Glutamatergic neuron (in vitro differentiated cells): Measurements from ENCODE around the gene CPXM2. TPM values are rescaled to one million over a fixed set of nuclear protein-coding genes. Genes with fewer than 3 reads are reported as not detected.

Source experiments
- DNase-seq: peaks from one replicate; pipeline ENCODE4 v3.0.0; 2022
- H3K27ac Mint-ChIP-seq: one replicate; pipeline ENCODE4 v1.8.0; 2020; ENCODE audit warnings: mild to moderate bottlenecking, mixed read lengths, inconsistent platforms; ENCODE audit not compliant: unreplicated experiment
- H3K27me3 Mint-ChIP-seq: one replicate; pipeline ENCODE4 v1.8.0; 2020; ENCODE audit warnings: mild to moderate bottlenecking, moderate library complexity, mixed read lengths, inconsistent platforms; ENCODE audit not compliant: unreplicated experiment
- H3K36me3 Mint-ChIP-seq: one replicate; pipeline ENCODE4 v1.8.0; 2020; ENCODE audit warnings: mild to moderate bottlenecking, mixed read lengths, inconsistent platforms; ENCODE audit not compliant: unreplicated experiment
- H3K4me1 Mint-ChIP-seq: one replicate; pipeline ENCODE4 v1.8.0; 2020; ENCODE audit warnings: mild to moderate bottlenecking, low read depth, mixed read lengths, inconsistent platforms; ENCODE audit not compliant: unreplicated experiment
- H3K4me3 Mint-ChIP-seq: one replicate; pipeline ENCODE4 v1.8.0; 2020; ENCODE audit warnings: mild to moderate bottlenecking, mixed read lengths, inconsistent platforms; ENCODE audit not compliant: unreplicated experiment
- H3K9me3 Mint-ChIP-seq: one replicate; pipeline ENCODE4 v1.8.0; 2020; ENCODE audit warnings: mild to moderate bottlenecking, moderate library complexity, mixed read lengths, inconsistent platforms; ENCODE audit not compliant: unreplicated experiment
- CTCF ChIP-seq: fragments of 200-600 bp; sonication (generic); IDR thresholded peaks from one replicate; pipeline ENCODE4 v1.5.0; 2021; ENCODE audit not compliant: partially characterized antibody, unreplicated experiment
- total RNA-seq: library from RNA; stranded (reverse); fragmentation: NEBNext Ultra II Directional; extraction: Animal tissue kit (Norgen Biotek cat#: 25700); gene quantifications from one replicate; pipeline ENCODE4 v1.2.1, GENCODE V29; 2021; ENCODE audit not compliant: unreplicated experiment

Gene CPXM2
- total RNA-seq, 1 donor from 2014 or later = not detected

GRCh38 chr10:123935680-123936079 is 44.1 kb upstream of the CPXM2 start:
- Mint-ChIP-seq H3K9me3 (peaks cover 5% of the 10 kb centered on the region), H3K27me3 (peaks cover 5% of the 10 kb centered on the region), H3K27ac (no peak overlapping the region), H3K4me3 (no peak overlapping the region), H3K4me1 (no peaks in the 10 kb centered on the region), H3K36me3 (peaks cover 11% of the 10 kb centered on the region)
- TF ChIP-seq CTCF = no peak
- DNase-seq = no peak

GRCh38 chr10:123934846-123935245 is 43.2 kb upstream of the CPXM2 start:
- DNase-seq = no peak
- Mint-ChIP-seq H3K36me3 (peaks cover 11% of the 10 kb centered on the region), H3K4me1 (no peaks in the 10 kb centered on the region), H3K4me3 (no peak overlapping the region), H3K27ac (no peak overlapping the region), H3K9me3 (peaks cover 5% of the 10 kb centered on the region), H3K27me3 (peaks cover 5% of the 10 kb centered on the region)
- no peak for TF ChIP-seq CTCF

GRCh38 chr10:123930340-123931001 is 38.9 kb upstream of the CPXM2 start:
- H3K27ac Mint-ChIP-seq = no peak overlapping the region
- TF ChIP-seq CTCF = no peak
- H3K27me3 Mint-ChIP-seq = peaks cover 4% of the 10 kb centered on the region
- H3K4me3 Mint-ChIP-seq = no peak overlapping the region
- no peak for DNase-seq
- H3K4me1 Mint-ChIP-seq = no peaks in the 10 kb centered on the region
- H3K36me3 Mint-ChIP-seq = peaks cover 9% of the 10 kb centered on the region
- H3K9me3 Mint-ChIP-seq = peaks cover 4% of the 10 kb centered on the region

GRCh38 chr10:123929791-123930190 is 38.2 kb upstream of the CPXM2 start:
- TF ChIP-seq CTCF = no peak
- peaks cover 4% of the 10 kb centered on the region for H3K27me3 Mint-ChIP-seq
- no peaks in the 10 kb centered on the region for H3K4me1 Mint-ChIP-seq
- H3K4me3 Mint-ChIP-seq = no peak overlapping the region
- DNase-seq = no peak
- peaks cover 6% of the 10 kb centered on the region for H3K36me3 Mint-ChIP-seq
- H3K27ac Mint-ChIP-seq = no peak overlapping the region
- H3K9me3 Mint-ChIP-seq = peaks cover 4% of the 10 kb centered on the region

- no peak overlapping the region for H3K4me3 Mint-ChIP-seq
- H3K9me3 Mint-ChIP-seq = peaks cover 4% of the 10 kb centered on the region
- H3K27ac Mint-ChIP-seq = no peak overlapping the region
- no peak for DNase-seq
- H3K36me3 Mint-ChIP-seq = peaks cover 9% of the 10 kb centered on the region
- no peaks in the 10 kb centered on the region for H3K4me1 Mint-ChIP-seq
- H3K27me3 Mint-ChIP-seq = peaks cover 6% of the 10 kb centered on the region
- no peak for TF ChIP-seq CTCF
Measured at GRCh38 chr10:123928427-123928826, 36.8 kb upstream of the CPXM2 start.
